ENCODE data around the gene SLC9A9. TPM values are rescaled to one million over a fixed set of nuclear protein-coding genes. Genes with fewer than 3 reads are reported as not detected.
A peak's percentile ranks its signal among the peaks of the same experiment; 100 is the strongest.

The SLC9A9 gene
- total and polyA plus RNA-seq, 10 donors = 10.8 to 58.2 (median 44.7) TPM

DNA sequence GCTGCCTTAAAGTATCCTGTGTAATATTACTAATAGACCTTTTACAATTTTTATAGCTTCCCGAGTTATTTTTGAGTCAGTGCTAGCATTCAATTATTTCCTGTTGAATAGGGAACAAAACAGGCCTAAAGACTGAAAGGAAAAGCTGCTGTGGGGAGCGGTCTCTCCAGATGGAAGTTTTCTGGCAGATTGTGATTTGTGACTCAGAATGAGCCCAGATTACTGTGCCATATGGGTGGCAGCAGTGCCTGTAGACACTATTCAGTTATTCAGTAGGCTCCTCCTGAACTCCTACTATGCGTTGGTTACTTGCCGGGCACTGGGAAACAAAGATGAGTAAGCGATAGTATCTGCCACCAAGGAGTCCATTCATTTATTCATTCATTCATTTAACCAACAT, 516.9 kb downstream of the SLC9A9 start:
- intact Hi-C loops (cut with DNase I; ENCODE audit: low total_unique reads) = no loop called here
- H3K4me3 ChIP-seq = no peak overlapping the region
- peaks cover 0 to 9% (median 0%) of the 10 kb centered on the region in 8 donors for H3K9me3 ChIP-seq
- H3K36me3 ChIP-seq = no peaks in the 10 kb centered on the region
- peaks cover 0 to 49% (median 36%) of the 10 kb centered on the region in 6 donors for H3K4me1 ChIP-seq
- peak overlapping the region in 2 of 8 donors; percentile 28 to 51 for H3K27ac ChIP-seq
- no peaks in the 10 kb centered on the region for H3K27me3 ChIP-seq (replicated peaks in 1 of 7)
- TF ChIP-seq POLR2A (IDR thresholded peaks at IDR 0.05) (no peak), POLR2AphosphoS5 (IDR thresholded peaks at IDR 0.05) (no peak)
- TF ChIP-seq, protein P1, sequence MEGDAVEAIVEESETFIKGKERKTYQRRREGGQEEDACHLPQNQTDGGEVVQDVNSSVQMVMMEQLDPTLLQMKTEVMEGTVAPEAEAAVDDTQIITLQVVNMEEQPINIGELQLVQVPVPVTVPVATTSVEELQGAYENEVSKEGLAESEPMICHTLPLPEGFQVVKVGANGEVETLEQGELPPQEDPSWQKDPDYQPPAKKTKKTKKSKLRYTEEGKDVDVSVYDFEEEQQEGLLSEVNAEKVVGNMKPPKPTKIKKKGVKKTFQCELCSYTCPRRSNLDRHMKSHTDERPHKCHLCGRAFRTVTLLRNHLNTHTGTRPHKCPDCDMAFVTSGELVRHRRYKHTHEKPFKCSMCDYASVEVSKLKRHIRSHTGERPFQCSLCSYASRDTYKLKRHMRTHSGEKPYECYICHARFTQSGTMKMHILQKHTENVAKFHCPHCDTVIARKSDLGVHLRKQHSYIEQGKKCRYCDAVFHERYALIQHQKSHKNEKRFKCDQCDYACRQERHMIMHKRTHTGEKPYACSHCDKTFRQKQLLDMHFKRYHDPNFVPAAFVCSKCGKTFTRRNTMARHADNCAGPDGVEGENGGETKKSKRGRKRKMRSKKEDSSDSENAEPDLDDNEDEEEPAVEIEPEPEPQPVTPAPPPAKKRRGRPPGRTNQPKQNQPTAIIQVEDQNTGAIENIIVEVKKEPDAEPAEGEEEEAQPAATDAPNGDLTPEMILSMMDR (IDR thresholded peaks at IDR 0.05 in 8 of 11, conservative IDR thresholded peaks at IDR 0.05 in 3 of 11) = no peak
- WGBS, 5 donors = 49 to 57% (median 51%) methylated on average over 5 of the region's 5 CpGs
- DNase-seq = no peak

DNA sequence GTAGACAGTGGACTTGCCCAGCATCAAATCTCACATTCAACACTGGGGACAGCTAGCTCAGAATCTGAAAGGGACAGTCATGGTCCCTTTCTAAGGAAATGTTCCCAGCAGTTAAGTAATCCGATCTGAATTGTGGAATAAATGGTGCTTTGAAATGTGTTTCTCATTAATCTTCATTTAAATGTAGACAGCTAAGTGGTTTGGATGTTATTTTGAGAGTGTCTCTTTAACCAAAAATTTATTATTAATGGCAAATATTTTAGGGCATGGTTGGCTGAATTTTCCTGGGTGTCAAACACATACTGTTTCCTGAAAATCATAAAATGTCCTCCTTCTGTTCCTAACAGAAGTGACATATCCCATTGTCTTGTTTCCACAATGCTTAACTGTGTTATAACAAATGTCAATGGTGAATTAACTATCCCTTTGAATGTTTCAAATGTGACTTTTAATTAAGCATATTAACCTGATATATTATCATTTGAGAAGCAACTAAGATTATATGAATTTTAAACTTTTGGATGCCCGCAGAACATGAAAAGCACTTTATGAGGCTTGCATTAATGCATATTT, 517.9 kb downstream of the SLC9A9 start:
- TF ChIP-seq POLR2AphosphoS5 (IDR thresholded peaks at IDR 0.05) = no peak
- TF ChIP-seq, protein P1 (IDR thresholded peaks at IDR 0.05 in 8 of 11, conservative IDR thresholded peaks at IDR 0.05 in 3 of 11) = no peak
- TF ChIP-seq POLR2A (IDR thresholded peaks at IDR 0.05) = no peak
- H3K4me3 ChIP-seq = no peak overlapping the region
- peak overlapping the region in 2 of 8 donors; percentile 6 to 51 for H3K27ac ChIP-seq
- H3K9me3 ChIP-seq = peaks cover 0 to 3% (median 0%) of the 10 kb centered on the region in 8 donors
- no peaks in the 10 kb centered on the region for H3K36me3 ChIP-seq
- no peak for DNase-seq
- intact Hi-C loops (cut with DNase I; ENCODE audit: low total_unique reads) = no loop called here
- no peaks in the 10 kb centered on the region for H3K27me3 ChIP-seq (replicated peaks in 1 of 7)
- 67 to 83% (median 75%) methylated on average over 2 of the region's 2 CpGs for WGBS, 5 donors
- H3K4me1 ChIP-seq = peaks cover 0 to 56% (median 37%) of the 10 kb centered on the region in 6 donors

GRCh38 chr3:143329567-143330211, 518.6 kb downstream of the SLC9A9 start:
- H3K4me3 ChIP-seq = no peak overlapping the region
- no peaks in the 10 kb centered on the region for H3K27me3 ChIP-seq (replicated peaks in 1 of 7)
- H3K36me3 ChIP-seq = no peaks in the 10 kb centered on the region
- DNase-seq = peak; percentile 73
- H3K27ac ChIP-seq = peak overlapping the region in 2 of 8 donors; percentile 6 to 50
- WGBS, 5 donors = 43 to 62% (median 55%) methylated on average over 19 of the region's 19 CpGs
- intact Hi-C loops (cut with DNase I; ENCODE audit: low total_unique reads) = no loop called here
- no peaks in the 10 kb centered on the region for H3K9me3 ChIP-seq
- H3K4me1 ChIP-seq = peaks cover 0 to 56% (median 37%) of the 10 kb centered on the region in 6 donors
- TF ChIP-seq POLR2AphosphoS5 (IDR thresholded peaks at IDR 0.05) = peak in 2 of 3 donors; percentile 20 to 31
- TF ChIP-seq, protein P1 (IDR thresholded peaks at IDR 0.05 in 8 of 11, conservative IDR thresholded peaks at IDR 0.05 in 3 of 11) = no peak
- no peak for TF ChIP-seq POLR2A (IDR thresholded peaks at IDR 0.05)

DNA sequence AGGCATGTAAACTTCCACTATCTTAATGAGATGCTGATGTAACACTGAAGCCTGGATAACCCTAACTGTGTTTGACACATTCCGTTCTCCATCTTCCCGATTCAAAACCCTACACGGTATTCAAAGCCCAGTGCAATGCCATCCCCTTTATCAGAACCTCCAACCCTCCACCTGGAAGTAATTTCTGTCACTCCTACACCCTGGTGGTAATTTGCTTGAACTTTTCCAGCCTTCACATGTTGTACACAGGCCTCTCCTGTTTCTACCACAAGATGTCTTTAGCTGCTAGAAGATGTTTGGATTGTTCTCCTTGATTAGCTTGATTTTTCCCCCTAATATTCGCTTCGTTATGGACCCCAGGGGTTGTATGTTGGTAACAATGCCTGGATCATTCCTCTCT, 519.8 kb downstream of the SLC9A9 start:
- H3K4me1 ChIP-seq = peaks cover 0 to 56% (median 37%) of the 10 kb centered on the region in 6 donors
- no peak for DNase-seq
- TF ChIP-seq POLR2A (IDR thresholded peaks at IDR 0.05) (no peak), POLR2AphosphoS5 (IDR thresholded peaks at IDR 0.05) (no peak)
- TF ChIP-seq, protein P1 (IDR thresholded peaks at IDR 0.05 in 8 of 11, conservative IDR thresholded peaks at IDR 0.05 in 3 of 11) = no peak
- no peak overlapping the region for H3K4me3 ChIP-seq
- intact Hi-C loops (cut with DNase I; ENCODE audit: low total_unique reads) = no loop called here
- no peaks in the 10 kb centered on the region for H3K9me3 ChIP-seq
- H3K27me3 ChIP-seq (replicated peaks in 1 of 7) = no peaks in the 10 kb centered on the region
- no peaks in the 10 kb centered on the region for H3K36me3 ChIP-seq
- 84 to 96% (median 86%) methylated on average over 5 of the region's 5 CpGs for WGBS, 5 donors
- no peak overlapping the region for H3K27ac ChIP-seq
